HUES48 (cell line): Measurements from ENCODE around the gene CCDC69.

Experiments used
- H3K27ac ChIP-seq: one replicate; pipeline ENCODE4 v1.7.0; 2013; ENCODE audit warnings: low read depth, low read length, inconsistent platforms
- H3K27me3 ChIP-seq: 2 replicates; pipeline ENCODE4 v1.6.1; 2013; ENCODE audit warnings: mild to moderate bottlenecking, low read length; ENCODE audit not compliant: control insufficient read depth, insufficient read depth
- H3K36me3 ChIP-seq: 2 replicates; pipeline ENCODE4 v1.6.1; 2013; ENCODE audit warnings: low read length; ENCODE audit not compliant: control insufficient read depth, insufficient read depth
- H3K4me1 ChIP-seq: 2 replicates; pipeline ENCODE4 v1.6.1; 2013; ENCODE audit warnings: mild to moderate bottlenecking, low read length; ENCODE audit not compliant: control insufficient read depth, insufficient read depth
- H3K4me3 ChIP-seq: 2 replicates; pipeline ENCODE4 v1.5.1; 2013; ENCODE audit warnings: mild to moderate bottlenecking, low read depth, low read length
- H3K9ac ChIP-seq: 2 replicates; pipeline ENCODE4 v1.6.1; 2013; ENCODE audit warnings: mild to moderate bottlenecking, low read depth, low read length, moderate library complexity
- H3K9me3 ChIP-seq: 2 replicates; pipeline ENCODE4 v1.6.1; 2013; ENCODE audit warnings: low read length; ENCODE audit not compliant: control insufficient read depth, insufficient read depth

CCDC69 gene

DNA sequence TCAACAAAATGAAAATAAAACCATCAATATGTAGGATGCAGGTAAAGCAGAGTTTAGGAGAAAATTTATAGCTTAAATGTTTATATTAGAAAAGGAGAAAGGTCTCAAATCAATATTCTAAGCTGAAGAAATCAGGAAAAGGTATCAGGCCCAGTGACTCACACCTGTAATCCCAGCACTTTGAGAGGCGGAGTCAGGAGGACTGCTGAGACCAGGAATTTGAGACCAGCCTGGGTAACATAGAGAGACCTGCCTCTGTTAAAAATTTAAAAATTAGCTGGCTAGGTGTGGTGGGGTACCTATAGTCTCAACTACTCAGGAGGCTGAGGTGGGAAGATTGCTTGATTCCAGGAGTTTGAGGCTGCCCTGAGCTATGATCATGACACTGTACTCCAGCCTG, 32.2 kb downstream of the CCDC69 start:
- no peaks in the 10 kb centered on the region for H3K27me3 ChIP-seq
- no peak overlapping the region for H3K27ac ChIP-seq
- H3K9ac ChIP-seq, result no peak overlapping the region
- H3K36me3 ChIP-seq, result no peaks in the 10 kb centered on the region
- H3K9me3 ChIP-seq, result no peaks in the 10 kb centered on the region
- H3K4me3 ChIP-seq, result no peak overlapping the region
- no peaks in the 10 kb centered on the region; the same call in 1 of the 2 replicates for H3K4me1 ChIP-seq

DNA sequence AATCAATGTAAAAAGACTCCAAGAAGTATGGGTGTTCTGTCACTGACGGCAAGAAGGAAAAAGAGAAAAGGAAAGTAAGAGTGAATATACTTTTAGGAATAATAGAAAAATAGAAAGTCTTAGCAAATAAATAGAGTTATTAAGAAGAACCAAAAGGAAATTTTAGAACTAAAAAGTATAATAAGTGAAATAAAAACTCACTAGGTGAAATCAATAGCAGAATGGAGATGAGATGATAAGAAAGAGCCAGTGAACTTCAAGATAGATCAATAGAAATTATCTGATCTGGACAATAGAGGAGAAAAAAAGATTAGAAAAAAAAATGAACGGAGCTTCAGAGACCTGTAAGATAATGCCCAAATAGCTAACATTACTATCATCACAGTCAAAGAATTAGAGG, 34.7 kb downstream of the CCDC69 start:
- H3K27me3 ChIP-seq, result no peaks in the 10 kb centered on the region
- no peaks in the 10 kb centered on the region for H3K9me3 ChIP-seq
- peaks cover 7% of the 10 kb centered on the region for H3K4me1 ChIP-seq
- no peak overlapping the region for H3K9ac ChIP-seq
- no peaks in the 10 kb centered on the region for H3K36me3 ChIP-seq
- no peak overlapping the region for H3K27ac ChIP-seq
- no peak overlapping the region for H3K4me3 ChIP-seq

DNA sequence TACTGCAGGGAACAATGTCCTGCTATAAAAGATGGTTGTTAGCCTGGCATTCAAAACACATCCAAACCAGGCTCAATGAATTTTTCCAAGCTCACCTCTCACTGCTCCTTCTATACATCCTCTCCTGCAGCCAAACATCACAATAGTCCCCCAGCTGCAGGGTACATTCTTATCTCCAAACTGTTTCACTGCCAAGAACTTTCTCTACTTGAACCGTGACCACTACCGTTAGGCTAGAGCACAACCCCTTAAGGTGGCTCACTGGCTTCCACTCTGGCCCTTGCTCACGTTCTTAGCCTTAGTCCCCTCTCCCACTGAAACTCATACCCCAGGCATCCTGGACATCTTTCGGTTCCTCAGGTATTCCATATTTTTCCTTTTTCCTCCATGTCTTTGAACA, 37.4 kb downstream of the CCDC69 start:
- Histone ChIP-seq H3K9ac (no peak overlapping the region), H3K27ac (no peak overlapping the region), H3K36me3 (no peaks in the 10 kb centered on the region), H3K27me3 (no peaks in the 10 kb centered on the region), H3K4me3 (no peak overlapping the region), H3K9me3 (no peaks in the 10 kb centered on the region), H3K4me1 (peaks cover 7% of the 10 kb centered on the region)

DNA sequence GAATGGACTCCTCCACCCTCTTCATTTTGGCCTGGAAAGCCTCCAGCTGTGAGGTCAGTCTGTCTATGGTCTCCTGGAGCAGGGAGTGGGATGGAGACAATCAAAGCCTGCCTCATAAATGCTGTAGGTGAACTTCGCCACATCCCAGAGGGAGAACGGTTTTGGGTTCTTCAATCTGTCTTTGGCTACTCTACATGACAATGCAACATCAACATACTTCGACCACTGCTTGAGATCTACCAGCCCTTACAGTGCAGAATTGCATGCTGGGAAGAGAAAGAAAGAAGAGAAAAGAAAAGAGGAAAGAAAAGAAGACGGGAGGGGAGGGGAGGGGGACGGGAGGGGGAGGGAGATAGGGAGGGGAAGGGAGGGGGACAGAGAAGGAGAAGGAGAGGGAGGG, 37.8 kb downstream of the CCDC69 start:
- no peak overlapping the region for H3K4me3 ChIP-seq
- no peaks in the 10 kb centered on the region for H3K27me3 ChIP-seq
- no peak overlapping the region for H3K27ac ChIP-seq
- H3K9me3 ChIP-seq, result no peaks in the 10 kb centered on the region
- H3K4me1 ChIP-seq, result peaks cover 7% of the 10 kb centered on the region
- H3K9ac ChIP-seq, result no peak overlapping the region
- H3K36me3 ChIP-seq, result no peaks in the 10 kb centered on the region

DNA sequence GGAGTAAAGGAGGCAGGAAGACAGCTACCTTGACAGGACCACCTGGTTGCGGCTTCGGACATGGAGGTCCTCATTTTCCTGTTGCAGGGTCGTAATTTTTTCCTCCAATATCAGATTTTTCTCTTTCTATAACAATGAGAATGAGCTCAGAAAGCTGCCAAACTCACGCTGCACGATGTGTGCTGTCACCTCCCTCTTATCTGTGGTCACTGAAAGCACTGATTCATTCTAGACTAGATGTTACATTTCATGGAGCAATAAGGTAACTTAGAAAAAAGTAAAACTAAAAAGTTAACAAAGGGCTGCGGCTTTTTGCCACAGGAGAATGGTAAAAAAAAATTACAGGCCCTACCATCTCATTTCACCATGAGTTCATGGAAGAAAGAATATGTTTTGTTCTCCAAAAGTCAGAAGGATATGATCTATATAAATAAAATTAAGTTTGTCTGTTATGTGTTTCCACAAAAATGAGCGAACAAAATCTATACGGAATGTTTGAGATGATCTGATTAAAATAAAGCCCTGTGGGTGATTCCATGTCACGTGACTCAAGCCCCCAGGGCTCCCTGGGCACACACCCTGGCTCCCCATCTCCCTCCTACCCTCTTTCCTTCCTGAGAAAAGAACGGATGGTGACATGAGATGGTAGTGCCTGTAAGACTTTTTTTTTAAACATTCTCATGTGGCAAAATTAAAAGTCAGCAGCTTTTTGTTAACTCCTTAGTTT, 39.4 kb downstream of the CCDC69 start:
- Histone ChIP-seq H3K27ac (no peak overlapping the region), H3K4me3 (no peak overlapping the region), H3K9me3 (no peaks in the 10 kb centered on the region), H3K36me3 (no peaks in the 10 kb centered on the region), H3K27me3 (no peaks in the 10 kb centered on the region), H3K4me1 (peaks cover 7% of the 10 kb centered on the region), H3K9ac (no peak overlapping the region)

DNA sequence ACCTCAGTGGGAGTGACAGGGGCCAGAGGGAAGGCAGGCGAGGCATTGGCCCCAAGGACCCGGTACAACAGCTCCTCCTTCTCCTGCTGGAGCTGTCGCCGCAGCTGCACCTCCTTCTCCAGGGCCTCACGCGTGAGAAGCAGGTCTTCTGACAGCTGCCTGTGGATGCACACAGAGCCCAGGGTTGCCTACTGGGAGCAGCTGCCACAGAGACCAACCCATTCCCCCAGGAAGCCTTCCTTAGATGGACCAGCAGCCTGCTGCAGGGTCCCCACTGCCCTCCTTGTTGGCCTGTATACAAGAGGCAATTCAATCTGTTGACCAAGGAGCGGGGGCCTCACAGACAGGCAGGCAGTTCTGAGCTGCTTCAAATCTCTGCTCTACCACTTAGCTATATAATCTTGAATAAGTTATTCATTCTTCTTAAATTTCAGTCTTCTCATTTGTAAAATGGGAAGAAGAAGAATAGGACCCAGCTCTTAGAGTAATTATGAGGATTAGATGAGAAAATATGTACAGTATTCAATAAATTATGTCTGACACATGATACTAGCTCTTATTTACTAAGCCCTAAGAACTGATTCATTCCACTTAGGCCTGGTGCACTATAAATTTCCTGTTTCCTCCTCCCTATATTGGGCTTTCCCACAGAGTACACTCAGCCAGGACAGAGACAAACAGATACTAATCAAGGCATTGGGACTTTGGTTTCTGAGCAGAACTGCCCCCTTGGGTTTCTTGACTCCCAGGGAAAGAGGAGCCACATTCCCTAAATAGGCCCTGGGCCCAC, 40.2 kb downstream of the CCDC69 start:
- Histone ChIP-seq H3K9me3 (no peaks in the 10 kb centered on the region), H3K9ac (no peak overlapping the region), H3K36me3 (no peaks in the 10 kb centered on the region), H3K4me1 (peaks cover 7% of the 10 kb centered on the region), H3K27ac (no peak overlapping the region), H3K27me3 (no peaks in the 10 kb centered on the region), H3K4me3 (no peak overlapping the region)

DNA sequence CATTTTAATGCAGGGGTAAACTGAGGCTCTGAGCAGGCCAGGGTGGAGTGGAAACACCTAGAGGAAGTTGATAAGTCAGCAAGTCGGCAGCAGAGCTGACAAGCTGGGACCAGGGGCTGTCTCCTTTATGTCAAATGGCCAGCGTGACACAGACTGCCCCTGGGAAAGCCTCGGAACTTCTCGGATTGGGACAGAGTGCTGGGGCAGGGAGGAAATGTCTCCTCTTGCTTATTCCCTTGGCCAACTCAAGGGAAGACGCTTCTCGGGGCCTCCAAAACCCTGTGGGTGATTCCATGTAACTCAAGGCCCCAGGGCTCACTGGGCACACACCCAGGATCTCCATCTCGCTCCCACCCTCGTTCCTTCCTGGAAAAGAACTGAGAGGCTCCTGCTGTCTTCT, 40.9 kb downstream of the CCDC69 start:
- Histone ChIP-seq H3K36me3 (no peaks in the 10 kb centered on the region), H3K27ac (no peak overlapping the region), H3K9ac (no peak overlapping the region), H3K27me3 (no peaks in the 10 kb centered on the region), H3K9me3 (no peaks in the 10 kb centered on the region), H3K4me3 (no peak overlapping the region), H3K4me1 (peaks cover 7% of the 10 kb centered on the region)

DNA sequence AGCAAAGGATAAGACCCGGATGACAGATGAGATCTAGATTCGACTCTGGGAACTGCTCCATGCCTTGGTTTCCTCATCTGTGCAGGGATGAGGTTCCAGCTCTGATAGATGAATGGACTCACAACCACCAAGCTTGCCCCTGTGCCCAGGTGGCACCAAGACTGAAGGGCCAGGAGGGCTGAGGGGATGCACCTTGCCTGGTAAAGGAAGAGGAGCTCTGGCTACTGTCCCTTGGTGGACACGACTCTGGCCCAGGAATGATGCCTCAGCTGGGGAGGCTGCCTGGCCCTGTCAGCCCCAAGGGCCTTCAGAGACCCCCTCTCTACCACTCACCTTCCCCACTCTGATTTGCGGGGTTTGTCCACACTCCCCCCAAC, 41.4 kb downstream of the CCDC69 start:
- H3K36me3 ChIP-seq, result no peaks in the 10 kb centered on the region
- no peak overlapping the region for H3K27ac ChIP-seq
- H3K4me1 ChIP-seq, result peaks cover 7% of the 10 kb centered on the region
- no peaks in the 10 kb centered on the region for H3K9me3 ChIP-seq
- no peaks in the 10 kb centered on the region for H3K27me3 ChIP-seq
- H3K9ac ChIP-seq, result no peak overlapping the region
- no peak overlapping the region for H3K4me3 ChIP-seq

DNA sequence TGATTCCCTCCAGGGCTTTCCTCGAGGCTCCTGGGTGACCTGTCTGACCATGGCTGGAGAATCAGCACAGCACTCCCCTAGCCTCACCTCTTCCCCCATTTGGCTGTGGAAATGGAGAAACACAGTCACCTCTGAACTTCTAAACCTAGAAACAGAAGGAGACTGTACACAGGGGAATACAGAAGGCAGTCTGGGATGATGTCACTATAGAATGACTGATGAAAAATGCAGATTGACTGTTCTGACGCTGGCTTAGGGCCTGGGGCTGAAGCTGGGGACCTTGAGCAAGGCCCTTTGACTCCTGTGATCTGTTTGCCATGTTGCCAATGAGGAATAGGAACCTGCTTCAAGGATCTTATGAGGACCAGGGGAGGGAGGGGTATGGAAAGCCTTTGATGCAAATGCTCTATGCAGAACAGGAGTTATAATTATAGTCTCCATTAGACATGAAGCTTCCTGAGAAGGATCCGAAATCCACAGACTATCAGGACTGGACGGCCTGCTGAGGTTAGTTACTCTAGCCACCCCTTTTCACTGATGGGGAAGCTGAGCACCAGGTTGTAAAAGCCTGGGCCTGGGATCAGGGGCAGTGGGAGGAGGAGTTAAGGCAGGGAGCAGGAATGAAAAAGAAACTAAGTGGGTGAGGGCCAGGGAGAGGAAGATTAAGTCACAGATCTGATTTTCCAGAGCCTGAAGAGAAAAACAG, 41.9 kb downstream of the CCDC69 start:
- no peaks in the 10 kb centered on the region for H3K9me3 ChIP-seq
- no peak overlapping the region for H3K9ac ChIP-seq
- H3K36me3 ChIP-seq, result no peaks in the 10 kb centered on the region
- peaks cover 7% of the 10 kb centered on the region for H3K4me1 ChIP-seq
- no peak overlapping the region for H3K4me3 ChIP-seq
- no peaks in the 10 kb centered on the region for H3K27me3 ChIP-seq
- no peak overlapping the region for H3K27ac ChIP-seq

DNA sequence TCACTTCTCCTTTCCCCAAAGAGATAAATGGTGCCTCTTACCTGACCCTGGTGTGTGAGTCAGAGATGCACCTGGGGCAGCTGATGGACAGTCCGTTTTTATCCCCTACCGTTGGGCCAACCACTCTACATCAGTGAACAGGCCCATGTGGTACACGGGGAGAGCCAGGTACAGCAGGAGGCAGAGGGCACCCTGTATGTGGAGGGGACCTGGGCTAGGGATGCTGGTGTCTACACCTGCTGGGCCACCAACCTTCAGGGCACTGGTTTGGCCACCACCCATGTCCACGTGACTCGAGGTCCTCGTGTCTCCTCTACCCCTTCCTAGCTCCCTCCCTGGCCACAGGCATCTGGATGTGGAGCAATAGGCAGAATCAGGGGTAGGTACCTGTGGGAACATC, 43.6 kb downstream of the CCDC69 start:
- Histone ChIP-seq H3K36me3 (no peaks in the 10 kb centered on the region), H3K9ac (no peak overlapping the region), H3K27ac (no peak overlapping the region), H3K9me3 (no peaks in the 10 kb centered on the region), H3K4me3 (no peak overlapping the region), H3K27me3 (no peaks in the 10 kb centered on the region), H3K4me1 (no peaks in the 10 kb centered on the region)

DNA sequence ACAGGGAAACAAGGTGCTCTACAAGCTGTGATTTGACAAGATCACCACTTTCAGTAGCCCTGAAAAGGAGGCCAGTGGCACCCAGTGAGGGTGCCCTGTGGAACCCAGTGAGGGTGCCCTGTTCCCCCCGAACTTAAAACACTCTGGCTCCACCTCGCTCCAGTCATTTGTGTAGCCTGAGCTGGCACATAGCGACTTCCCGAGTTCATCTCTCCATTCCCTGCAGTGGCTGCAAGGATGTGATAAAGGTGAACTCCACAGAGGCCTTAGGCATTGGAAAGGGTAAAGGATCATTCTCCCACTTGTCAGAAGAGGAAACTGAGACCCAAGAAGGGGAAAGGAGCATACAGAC, 44.4 kb downstream of the CCDC69 start:
- Histone ChIP-seq H3K9me3 (no peaks in the 10 kb centered on the region), H3K27me3 (no peaks in the 10 kb centered on the region), H3K27ac (no peak overlapping the region), H3K9ac (no peak overlapping the region), H3K4me1 (no peaks in the 10 kb centered on the region), H3K36me3 (no peaks in the 10 kb centered on the region), H3K4me3 (no peak overlapping the region)
